Activated naive CD4-positive, alpha-beta T cell treated with anti-CD3 and anti-CD28 coated beads, Interleukin-2, amount 50 U/mL, for 16 hours (primary cell): ENCODE measurements around the gene GLP2R.

Experiments used
- DNase-seq: peaks from one replicate; pipeline ENCODE4 v3.0.0-alpha.2; 2020

Gene GLP2R

GRCh38 chr17:9926150-9926804 lies 100.6 kb downstream of the GLP2R start:
- DNase-seq = no peak

- no peak for DNase-seq
These were observed 103.0 kb downstream of the GLP2R start for GRCh38 chr17:9928601-9929333.

- DNase-seq = no peak
These were observed 104.1 kb downstream of the GLP2R start for GRCh38 chr17:9929871-9930270.

- no peak for DNase-seq
These were observed 105.5 kb downstream of the GLP2R start for GRCh38 chr17:9931144-9931741.

- DNase-seq = no peak
These were observed 106.8 kb downstream of the GLP2R start for GRCh38 chr17:9932491-9932890.

GRCh38 chr17:9934331-9934730 lies 108.6 kb downstream of the GLP2R start:
- no peak for DNase-seq

GRCh38 chr17:9935408-9935807 lies 109.7 kb downstream of the GLP2R start:
- DNase-seq = no peak

- DNase-seq = no peak
These were observed 110.4 kb downstream of the GLP2R start for GRCh38 chr17:9936095-9936494.

- no peak for DNase-seq
These were observed 111.6 kb downstream of the GLP2R start for GRCh38 chr17:9937241-9937761.

GRCh38 chr17:9937901-9938300 lies 112.2 kb downstream of the GLP2R start:
- DNase-seq = no peak

GRCh38 chr17:9938764-9939163 lies 113.0 kb downstream of the GLP2R start:
- no peak for DNase-seq

GRCh38 chr17:9940841-9941240 lies 115.1 kb downstream of the GLP2R start:
- no peak for DNase-seq

GRCh38 chr17:9941305-9941704 lies 115.6 kb downstream of the GLP2R start:
- DNase-seq = no peak
